HG03097 (cell line): ENCODE results near the gene TMC8.
A peak's percentile ranks its signal among the peaks of the same experiment; 100 is the strongest.
"Not testable (repeated sequence)": the region's sequence is repeated elsewhere in the genome, so short reads cannot be mapped to it uniquely, and the experiment has no call there.

Experiments
- ATAC-seq: cut with Tn5 transposase; IDR thresholded peaks from one replicate; pipeline ENCODE4 v1.9.1; 2021; ENCODE audit not compliant: unreplicated experiment, low FRiP score

Gene TMC8

DNA sequence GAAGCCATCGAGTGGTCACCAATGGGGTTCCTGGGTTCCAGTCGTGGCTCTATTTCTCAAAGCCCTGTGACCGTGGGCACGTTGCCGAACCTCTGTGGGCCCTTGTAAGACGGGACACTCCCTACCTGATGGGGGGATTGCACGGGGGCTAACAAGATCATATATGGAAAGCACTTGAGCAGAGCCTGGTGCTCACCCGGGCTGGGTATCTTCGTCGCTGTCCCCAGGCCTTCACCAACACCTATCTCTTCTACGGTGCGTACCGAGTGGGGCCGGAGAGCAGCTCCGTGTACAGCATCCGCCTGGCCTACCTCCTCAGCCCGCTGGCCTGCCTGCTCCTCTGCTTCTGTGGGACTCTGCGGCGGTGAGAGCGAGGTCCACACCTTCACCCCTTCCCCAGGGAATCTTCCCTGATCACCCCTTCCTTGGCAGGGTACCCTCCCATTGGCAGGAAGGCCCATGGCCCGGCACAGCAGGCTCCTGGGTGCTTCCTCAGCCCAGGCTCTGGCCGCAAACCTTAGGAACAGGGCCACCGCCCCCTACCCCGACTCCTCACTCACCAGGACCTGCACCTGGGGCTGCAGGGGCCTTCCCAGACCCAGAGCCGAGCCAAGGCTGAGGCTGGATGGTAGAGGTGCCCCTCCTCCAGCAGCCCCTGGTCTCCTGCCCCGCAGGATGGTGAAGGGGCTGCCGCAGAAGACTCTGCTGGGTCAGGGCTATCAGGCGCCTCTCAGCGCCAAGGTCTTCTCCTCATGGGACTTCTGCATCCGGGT, 2.8 kb downstream of the TMC8 start:
- no peak for ATAC-seq

DNA sequence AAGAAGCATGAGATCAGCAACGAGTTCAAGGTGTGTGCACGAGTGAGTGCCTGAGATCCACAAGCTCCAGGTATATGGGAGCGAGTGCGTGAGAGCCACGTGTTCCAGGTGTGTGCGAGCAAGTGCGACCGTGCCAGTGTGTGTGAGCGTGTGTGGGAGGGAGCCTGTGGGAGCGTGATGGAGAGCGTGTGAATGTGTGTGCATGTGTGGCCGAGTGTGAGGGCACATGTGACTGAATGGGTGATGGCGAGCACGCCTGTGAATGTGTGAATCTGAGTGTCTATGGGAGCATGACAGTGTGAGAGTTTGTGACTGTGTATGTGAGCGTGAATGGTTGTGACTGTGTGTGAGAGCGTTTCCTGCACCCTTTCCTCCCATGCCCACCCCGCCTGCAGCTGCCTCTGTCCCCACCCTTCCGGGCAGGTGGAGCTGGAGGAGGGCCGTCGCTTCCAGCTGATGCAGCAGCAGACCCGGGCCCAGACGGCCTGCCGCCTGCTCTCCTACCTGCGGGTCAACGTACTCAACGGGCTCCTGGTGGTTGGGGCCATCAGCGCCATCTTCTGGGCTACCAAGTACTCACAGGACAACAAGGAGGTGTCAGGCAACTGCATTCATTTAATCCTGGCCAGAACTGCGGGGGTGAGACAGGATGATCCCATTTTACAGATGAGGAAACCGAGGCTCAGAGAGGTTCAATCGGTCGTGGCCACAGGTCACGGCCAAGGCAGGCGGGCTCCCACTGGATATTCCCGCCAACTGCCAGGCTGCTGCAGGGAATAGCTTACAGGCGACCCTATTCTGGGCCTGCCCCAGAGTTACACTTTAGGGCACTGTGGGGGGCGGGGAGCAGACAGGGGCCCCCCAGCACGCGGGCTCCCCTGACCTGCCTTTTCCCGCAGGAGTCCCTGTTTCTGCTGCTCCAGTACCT, 3.7 kb downstream of the TMC8 start:
- ATAC-seq, result no peak

DNA sequence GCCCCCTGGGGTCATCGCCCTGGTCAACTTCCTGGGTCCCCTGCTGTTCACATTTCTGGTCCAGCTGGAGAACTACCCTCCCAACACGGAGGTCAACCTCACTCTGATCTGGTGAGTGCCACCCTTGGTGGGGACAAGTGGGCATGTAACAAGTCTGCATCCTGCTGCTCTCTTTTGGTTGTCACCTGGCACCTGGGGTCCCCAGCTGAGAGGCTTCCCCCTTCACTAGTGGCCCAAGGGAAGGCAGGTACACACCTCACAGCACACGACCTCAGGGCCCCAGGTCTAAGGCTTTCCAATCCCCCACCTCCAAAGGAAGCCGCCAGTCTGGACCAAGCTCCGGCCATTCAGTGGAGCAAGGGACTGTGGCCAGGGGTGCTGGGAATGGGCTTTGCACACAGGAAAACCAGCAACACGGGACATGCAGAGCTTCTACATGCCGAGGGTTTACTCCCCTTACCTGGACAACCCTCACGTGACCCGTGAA, 4.4 kb downstream of the TMC8 start:
- no peak for ATAC-seq

DNA sequence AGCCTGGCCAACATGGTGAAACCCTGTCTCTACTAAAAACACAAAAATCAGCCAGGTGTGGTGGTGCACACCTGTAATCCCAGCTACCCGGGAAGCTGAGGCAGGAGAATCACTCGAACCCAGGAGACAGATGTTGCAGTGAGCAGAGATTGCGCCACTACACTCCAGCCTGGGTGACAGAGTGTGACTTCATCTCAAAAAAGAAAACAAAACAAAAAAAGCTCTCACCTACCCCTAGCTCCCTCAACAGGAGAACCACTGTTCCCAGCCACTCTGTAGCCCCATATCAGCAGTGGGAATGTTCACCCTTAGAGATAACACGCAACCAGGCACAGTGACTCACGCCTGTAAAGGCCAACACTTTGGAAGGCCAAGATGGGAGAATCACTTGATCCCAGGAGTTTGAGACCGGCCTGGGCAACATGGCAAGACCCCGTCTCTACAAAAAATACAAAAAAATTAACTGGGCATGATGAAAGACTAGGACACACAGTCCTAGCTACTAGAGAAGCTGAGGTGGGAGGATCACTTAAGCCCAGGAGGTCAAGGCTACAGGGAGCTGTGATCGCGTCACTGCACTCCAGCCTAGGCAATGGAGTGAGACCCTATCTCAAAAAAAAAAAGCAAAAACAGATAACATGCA, 5.4 kb downstream of the TMC8 start:
- no peak for ATAC-seq

DNA sequence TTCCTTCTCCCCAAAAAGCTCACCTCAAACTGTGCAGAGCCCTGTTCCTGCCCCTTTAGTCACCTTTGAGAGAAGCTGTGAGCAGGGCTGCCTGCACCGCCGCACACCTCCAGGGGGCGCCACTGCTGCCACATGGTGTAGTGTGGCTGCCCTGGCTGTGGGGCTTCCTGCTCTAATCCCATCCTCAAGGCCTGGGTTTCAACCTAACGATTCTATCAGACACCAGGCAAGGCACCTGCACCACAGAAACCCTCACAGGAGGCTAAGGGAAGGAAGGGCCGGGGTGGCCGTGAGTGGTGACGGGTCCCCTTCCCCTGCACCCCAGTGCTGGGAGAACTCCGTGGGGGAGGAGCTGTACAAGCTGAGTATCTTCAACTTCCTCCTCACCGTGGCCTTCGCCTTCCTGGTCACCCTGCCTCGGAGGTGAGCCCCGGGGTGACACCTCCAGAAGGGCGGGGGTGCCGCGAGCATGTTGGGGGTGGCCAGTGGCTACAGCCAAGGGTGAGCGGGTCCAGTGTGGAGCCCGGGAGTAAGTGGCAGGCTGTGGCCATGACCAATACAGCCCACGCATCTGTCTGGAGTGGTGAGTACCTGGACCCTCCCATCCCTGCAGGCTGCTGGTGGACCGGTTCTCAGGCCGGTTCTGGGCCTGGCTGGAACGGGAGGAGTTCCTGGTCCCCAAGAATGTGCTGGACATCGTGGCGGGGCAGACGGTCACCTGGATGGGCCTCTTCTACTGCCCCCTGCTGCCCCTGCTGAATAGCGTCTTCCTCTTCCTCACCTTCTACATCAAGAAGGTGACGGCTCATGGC, 7.0 kb downstream of the TMC8 start:
- ATAC-seq, result no peak

DNA sequence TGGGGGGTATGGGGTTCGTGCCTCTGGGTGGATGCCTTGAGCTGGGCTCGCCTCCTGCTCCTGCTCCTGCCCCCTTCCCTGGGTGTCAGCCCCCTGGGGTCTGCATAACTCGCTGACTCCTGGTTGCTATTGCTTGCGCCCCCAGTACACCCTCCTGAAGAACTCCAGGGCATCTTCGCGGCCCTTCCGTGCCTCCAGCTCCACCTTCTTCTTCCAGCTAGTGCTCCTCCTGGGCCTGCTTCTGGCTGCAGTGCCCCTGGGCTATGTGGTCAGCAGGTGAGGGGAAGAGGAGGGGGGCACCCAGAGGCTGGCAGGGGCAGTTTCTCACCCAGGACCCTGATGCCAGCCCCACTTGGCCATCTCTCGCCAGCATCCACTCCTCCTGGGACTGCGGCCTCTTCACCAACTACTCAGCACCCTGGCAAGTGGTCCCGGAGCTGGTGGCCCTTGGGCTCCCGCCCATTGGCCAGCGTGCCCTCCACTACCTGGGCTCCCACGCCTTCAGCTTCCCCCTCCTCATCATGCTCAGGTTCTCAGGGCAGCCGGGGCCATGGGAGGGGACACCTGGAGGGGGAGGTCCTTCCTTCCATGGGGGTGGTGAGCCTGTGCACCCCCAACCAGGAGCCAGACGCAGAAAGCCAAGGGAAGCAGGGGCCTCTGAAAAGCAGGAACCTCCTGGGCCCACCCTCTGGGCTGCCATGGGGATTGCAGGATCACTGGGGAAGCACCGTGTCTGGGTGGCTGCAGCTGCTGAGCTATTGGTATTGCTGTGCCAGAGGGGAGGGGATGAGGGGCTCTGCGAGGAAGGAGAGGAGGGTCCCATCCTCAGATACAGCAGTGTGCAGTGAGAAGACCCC, 7.9 kb downstream of the TMC8 start:
- no peak for ATAC-seq

DNA sequence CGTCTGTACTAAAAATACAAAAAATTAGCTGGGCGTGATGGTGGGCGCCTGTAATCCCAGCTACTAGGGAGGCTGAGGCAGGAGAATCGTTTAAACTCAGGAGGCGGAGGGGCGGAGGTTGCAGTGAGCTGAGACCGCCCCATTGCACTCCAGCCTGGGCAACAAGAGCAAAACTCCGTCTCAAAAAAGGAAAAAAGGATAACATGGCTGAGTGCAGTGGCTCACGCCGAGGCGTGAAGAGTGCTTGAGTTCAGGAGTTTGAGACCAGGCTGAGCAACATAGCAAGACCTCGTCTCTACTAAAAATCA, 9.2 kb downstream of the TMC8 start:
- ATAC-seq, result not testable (repeated sequence)

DNA sequence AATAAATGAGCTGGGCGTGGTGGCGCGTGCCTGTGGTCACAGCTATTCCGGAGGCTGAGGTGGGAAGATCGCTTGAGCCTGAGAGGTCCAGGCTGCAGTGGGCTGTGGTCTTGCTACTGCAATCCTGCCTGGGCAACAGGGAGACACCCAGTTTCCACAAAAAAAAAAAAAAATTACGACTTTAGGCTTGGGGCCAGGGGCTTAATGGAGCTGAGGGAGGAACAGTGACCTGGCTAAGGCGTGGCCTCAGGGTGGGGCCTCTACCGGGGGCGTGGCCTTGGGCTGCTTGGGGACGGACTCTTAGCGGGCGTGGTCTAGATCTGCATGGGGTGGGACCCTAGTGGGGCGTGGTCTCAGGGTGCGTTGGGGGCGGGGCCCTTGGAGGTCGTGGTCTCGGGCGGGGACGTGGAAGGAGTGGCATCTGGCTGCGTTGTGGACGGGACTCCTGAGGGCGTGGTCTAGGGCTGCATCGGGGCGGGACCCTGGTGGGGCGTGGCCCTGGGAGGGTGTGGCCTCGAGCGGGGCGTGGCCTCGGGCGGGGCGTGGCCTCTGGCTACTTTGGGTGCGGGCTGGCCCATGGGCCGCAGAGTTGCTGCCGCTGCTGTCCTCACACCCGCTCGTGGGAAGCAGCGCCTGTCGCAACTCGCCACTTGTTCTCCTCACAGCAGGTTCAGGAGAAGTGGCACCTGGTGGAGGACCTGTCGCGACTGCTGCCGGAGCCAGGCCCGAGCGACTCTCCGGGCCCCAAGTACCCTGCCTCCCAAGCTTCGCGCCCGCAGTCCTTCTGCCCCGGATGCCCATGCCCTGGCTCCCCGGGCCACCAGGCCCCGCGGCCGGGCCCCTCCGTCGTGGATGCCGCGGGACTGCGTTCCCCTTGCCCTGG, 9.8 kb downstream of the TMC8 start:
- ATAC-seq, result peak; percentile 78

DNA sequence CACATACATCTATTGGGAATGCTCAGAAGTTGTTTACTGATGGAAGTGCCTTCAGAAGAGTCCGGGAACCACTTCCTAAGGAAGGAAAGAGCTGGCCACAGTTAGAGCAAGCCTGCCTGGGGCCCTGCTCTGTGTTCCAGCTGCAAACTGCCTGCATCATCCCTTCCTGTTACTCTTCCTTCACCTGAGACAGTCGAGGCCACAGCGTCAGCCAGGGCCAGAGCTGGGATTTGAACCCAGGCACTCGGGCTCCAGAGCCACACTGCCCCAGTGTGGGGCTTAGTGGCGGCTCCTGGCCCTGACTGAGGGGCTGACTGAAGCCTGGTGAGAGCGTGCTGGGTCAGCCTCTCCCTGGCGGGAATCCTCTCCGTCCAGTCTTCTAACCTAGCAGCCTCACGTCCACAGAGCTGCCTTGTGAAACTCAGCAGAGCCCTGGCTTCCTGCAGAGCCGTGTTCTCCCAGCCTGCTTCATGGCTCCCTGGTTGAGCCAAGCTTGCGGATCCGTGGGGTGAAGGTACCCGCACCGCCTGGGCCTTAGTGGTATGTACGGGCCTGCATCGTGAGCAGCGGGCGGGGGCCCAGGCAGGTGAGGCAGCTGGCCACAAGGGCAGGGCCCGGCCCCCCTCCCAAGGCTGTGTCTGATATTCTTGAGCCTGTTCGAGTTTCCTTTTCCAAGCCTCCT, 11.0 kb downstream of the TMC8 start:
- ATAC-seq, result no peak

DNA sequence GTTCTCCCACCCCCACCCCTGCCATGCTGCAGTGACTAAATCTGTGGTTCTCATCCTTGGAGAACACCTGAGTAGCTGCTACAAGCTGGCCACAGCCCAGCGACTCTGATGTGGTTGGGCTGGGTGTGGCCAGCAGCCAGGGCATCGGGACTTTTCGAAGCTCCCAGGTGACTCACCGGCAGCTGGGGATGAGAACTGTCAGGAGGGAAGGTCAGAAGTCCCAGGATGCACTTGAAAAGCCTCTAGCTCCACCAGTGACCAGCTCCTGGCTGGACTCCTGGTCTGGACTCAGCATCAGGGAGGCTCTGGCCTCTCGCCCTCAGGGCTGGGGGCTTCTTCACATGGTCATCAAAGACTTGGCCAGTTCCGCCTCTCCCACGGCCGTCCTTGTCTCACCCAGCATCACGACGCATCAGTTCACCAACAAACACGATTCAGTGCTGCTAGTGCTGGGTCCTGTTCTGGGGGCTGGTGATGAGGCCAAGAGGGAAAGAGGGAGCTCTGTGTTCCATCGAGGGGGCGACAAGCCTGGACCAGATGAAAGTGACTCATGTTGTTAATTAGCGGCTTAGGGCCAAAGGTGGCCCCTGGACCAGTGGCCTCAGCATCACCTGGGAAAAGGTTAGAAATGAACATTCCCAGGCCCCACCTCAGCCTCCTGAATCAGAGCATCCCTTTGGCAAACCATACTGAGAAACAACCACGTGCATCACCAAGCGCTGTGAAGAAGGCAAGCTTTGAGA, 11.7 kb downstream of the TMC8 start:
- no peak for ATAC-seq

DNA sequence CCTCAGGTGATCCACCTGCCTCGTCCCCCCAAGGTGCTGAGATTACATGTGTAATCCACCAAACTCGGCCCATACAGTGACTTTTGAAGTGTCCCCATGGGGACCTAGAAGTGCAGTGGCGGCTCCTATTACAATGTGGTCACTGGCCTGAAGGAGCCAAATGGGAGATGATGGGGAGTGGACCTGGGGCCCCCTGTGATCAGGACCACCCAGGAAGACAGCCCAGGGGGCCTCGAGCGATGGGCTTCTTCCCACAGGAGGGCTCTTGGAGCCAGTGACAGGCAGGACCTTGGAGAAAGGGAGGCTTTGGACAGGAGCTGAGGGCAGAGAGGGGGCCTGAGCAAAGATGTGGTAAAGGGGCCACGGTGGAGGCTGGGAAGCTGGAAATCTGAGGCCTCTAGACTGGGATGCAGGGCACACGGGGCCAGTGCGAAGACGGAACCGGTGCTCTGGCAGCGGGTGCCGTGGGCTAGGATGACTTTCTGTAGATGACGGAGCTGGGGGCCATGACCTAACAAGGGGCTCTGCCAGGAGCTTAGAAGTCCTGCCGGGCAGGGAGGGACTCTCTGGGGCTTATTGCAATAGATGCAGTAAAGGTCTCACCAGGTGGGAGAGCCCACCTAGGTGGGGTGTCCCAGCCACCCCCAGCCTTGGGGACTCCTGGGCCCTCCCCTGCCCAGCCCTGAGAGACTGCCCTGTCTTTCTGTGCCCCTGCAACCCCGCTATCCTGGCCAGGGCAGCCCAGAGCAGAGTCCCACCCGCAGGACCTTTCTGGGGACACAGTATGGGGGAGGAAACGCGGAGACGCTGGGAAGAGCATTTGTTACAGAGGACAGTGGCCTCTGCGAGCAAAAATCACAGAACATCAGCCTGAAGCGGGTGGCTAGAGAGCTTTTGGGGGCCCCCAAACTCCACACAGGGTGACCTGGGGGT, 12.9 kb downstream of the TMC8 start:
- no peak for ATAC-seq

DNA sequence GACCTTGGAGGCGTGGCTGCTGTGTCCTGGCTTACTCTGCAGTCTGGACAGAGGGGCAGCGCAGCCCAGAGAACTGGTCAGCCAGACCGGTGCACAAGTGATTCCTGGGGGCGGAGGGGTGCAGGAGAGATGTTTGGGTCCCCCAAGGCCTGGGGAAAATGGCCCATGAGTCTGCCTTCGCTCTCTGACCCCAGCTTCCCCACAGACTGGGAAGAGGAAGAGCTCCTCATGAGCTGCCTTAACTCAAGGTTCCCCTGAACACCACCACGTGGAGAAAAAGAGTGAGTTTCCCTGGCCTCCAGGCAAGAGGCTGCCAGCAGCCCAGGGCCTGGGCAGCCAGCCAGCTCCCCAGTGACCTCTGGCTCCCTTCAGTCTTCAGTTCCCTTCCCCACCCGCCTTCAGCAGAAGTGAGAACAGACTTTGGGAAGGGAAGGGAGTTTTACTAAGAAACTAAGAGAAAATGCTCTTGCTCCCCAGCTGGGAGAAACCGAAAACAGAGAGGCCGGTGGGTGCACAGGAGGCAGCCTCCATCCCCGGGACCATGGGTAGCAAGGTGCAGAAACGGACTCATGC, 13.7 kb downstream of the TMC8 start:
- ATAC-seq, result no peak

DNA sequence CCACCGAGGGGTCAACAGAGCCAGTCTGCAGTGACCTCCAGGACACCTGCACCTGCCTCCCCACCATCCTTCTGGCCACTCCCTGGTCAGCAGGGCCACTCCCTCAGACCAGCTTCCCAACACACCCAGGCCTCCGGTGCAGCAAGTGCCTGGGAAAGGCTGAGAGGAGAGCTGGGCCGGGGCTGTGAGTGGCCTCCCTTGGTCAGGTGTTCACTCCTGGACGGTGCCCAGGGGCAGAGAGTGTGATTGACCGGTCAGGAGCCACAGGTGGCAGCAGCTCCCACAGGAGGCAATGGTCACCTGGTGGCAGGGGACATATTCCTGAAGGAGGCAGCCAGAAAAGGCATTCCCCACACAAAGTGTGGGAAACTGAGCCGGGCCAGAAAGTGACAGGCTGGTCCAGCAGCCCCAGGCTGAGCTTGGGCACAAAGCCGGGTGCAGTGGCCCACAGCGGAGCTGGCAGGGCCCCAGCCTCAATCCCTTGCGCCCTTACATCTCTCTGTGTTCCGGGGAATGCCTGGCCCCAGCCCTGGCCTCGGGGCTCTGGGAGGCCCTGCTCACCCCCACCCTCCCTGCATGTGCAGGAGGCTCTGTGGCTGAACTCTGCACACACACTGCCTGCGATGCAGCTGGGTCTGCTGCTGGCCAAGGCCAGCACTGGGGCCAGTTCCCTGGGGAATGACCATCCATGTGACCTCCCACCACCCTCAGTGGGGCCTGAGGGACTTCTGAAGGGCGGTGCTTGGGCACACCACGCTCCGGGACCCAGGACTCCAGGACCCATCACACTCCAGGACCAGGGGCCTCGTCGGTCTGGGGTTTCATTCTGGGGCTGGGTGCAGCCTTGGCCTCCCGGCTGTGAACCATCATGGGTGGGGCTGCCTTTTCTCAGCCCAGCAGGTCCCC, 14.4 kb downstream of the TMC8 start:
- ATAC-seq, result no peak

DNA sequence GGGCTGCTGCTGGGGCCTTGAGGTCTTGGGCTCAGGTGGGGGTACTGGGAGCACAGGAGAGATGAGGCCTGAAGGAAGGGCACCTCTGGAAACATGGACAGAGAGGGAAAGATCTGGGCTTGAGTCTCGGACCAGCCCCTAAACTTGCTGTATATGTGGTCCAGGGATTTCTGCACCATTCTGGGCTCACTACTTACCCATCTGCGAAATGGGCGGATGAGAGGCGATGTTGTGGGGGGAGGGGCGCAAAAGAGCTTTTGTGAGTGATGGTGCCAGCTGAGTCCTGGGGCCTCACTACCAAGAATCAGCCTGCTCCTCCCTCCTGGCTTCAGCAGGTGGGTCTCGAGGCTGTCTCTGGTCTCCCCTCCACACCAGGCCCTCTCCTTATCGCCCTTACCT, 15.9 kb downstream of the TMC8 start:
- no peak for ATAC-seq

DNA sequence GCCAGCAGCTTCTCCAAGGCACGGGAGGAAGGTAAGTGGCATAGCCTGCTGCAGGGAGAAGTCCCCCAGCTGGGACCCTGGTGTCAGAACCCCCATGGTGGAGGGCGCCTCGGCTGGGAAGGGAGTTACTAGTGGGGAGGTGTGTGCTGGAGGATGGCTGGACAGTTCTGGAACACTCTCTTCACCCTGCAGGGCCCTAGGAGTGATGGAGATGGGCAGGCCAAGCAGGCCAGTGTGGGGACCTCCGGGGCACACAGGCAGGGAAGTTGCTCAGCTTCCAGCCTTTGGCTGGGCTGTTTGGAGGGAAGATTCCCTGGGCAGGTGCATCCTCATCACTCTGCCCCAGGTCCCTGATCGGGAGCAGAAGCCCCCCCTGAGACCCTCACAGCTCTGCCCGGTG, 16.3 kb downstream of the TMC8 start:
- ATAC-seq, result no peak
